HG03175 (cell line): ENCODE results near the gene CPXM2.

ENCODE experiments used
- ATAC-seq: cut with Tn5 transposase; IDR thresholded peaks from one replicate; pipeline ENCODE4 v1.9.1; 2021; ENCODE audit warnings: mild to moderate bottlenecking, moderate library complexity; ENCODE audit not compliant: unreplicated experiment

CPXM2 gene

GRCh38 chr10:123704076-123704475, 187.5 kb downstream of the CPXM2 start:
- no peak for ATAC-seq

GRCh38 chr10:123703195-123703790, 188.3 kb downstream of the CPXM2 start:
- ATAC-seq, result no peak
